ENCODE data around the gene PDE10A.

PDE10A gene

GRCh38 chr6:165697171-165697570, 34.1 kb upstream of the PDE10A start:
- Histone ChIP-seq H3K36me3 (ENCODE audit: control insufficient read depth in 2 of 2, insufficient read depth in 2 of 2, low read length in 2 of 2) (no peaks in the 10 kb centered on the region), H3K9ac (ENCODE audit: low read depth in 1 of 2, low read length in 2 of 2) (no peak overlapping the region)

GRCh38 chr6:165695722-165696515, 32.9 kb upstream of the PDE10A start:
- no peak overlapping the region for H3K27ac ChIP-seq (ENCODE audit: low read depth in 2 of 2, low read length in 2 of 2)
- no peak overlapping the region for H3K9ac ChIP-seq (ENCODE audit: low read depth in 1 of 2, low read length in 2 of 2)
- no peaks in the 10 kb centered on the region for H3K27me3 ChIP-seq (ENCODE audit: control insufficient read depth in 2 of 2, insufficient read depth in 2 of 2, low read length in 2 of 2)
- H3K36me3 ChIP-seq (ENCODE audit: control insufficient read depth in 2 of 2, insufficient read depth in 2 of 2, low read length in 2 of 2) = no peaks in the 10 kb centered on the region
- no peaks in the 10 kb centered on the region for H3K4me1 ChIP-seq (ENCODE audit: control insufficient read depth in 2 of 2, insufficient read depth in 2 of 2, low read length in 2 of 2)
- no peaks in the 10 kb centered on the region for H3K9me3 ChIP-seq (ENCODE audit: control insufficient read depth in 2 of 2, low read length in 2 of 2)
- no peak overlapping the region for H3K4me3 ChIP-seq (ENCODE audit: low read length in 2 of 2)

More at GRCh38 chr6:165697171-165697570, 34.1 kb upstream of the PDE10A start:
- Histone ChIP-seq H3K27me3 (ENCODE audit: control insufficient read depth in 2 of 2, insufficient read depth in 2 of 2, low read length in 2 of 2) (no peaks in the 10 kb centered on the region), H3K4me3 (ENCODE audit: low read length in 2 of 2) (no peak overlapping the region), H3K9me3 (ENCODE audit: control insufficient read depth in 2 of 2, low read length in 2 of 2) (no peaks in the 10 kb centered on the region), H3K27ac (ENCODE audit: low read depth in 2 of 2, low read length in 2 of 2) (no peak overlapping the region), H3K4me1 (ENCODE audit: control insufficient read depth in 2 of 2, insufficient read depth in 2 of 2, low read length in 2 of 2) (no peaks in the 10 kb centered on the region)

GRCh38 chr6:165694296-165694695, 31.3 kb upstream of the PDE10A start:
- H3K27ac ChIP-seq (ENCODE audit: low read depth in 2 of 2, low read length in 2 of 2) = no peak overlapping the region
- no peaks in the 10 kb centered on the region for H3K36me3 ChIP-seq (ENCODE audit: control insufficient read depth in 2 of 2, insufficient read depth in 2 of 2, low read length in 2 of 2)
- no peaks in the 10 kb centered on the region for H3K9me3 ChIP-seq (ENCODE audit: control insufficient read depth in 2 of 2, low read length in 2 of 2)
- no peak overlapping the region for H3K4me3 ChIP-seq (ENCODE audit: low read length in 2 of 2)
- H3K27me3 ChIP-seq (ENCODE audit: control insufficient read depth in 2 of 2, insufficient read depth in 2 of 2, low read length in 2 of 2) = no peaks in the 10 kb centered on the region
- H3K4me1 ChIP-seq (ENCODE audit: control insufficient read depth in 2 of 2, insufficient read depth in 2 of 2, low read length in 2 of 2) = no peaks in the 10 kb centered on the region
- no peak overlapping the region for H3K9ac ChIP-seq (ENCODE audit: low read depth in 1 of 2, low read length in 2 of 2)

DNA sequence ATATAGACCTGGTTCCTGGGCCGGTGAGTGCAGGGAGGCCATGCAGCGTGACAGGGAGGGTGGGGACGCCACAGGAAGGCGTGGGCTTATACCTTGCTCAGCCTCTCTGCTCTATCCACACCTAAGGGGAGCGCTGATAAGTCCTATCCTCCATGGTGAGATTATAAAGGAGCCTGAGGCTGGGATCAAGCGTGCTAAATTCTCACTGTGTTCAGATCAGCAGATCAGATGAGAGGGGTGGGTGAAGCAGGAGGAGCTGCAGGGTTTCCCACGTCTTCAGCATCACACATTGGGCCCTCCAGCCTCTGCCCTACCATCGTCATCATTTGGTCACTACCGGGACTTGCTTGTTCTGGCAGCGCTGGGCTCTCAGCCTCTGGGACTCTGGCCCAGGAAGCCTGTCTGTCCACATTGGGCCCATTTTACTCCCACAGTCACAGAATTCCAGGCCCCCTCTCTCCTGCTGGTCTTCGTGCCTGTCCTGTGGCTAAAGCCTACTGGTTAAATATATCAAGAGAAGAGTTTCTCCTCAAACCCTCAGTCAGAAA, 29.1 kb upstream of the PDE10A start:
- Histone ChIP-seq H3K9me3 (ENCODE audit: control insufficient read depth in 2 of 2, low read length in 2 of 2) (no peaks in the 10 kb centered on the region), H3K27me3 (ENCODE audit: control insufficient read depth in 2 of 2, insufficient read depth in 2 of 2, low read length in 2 of 2) (no peaks in the 10 kb centered on the region), H3K4me3 (ENCODE audit: low read length in 2 of 2) (no peak overlapping the region), H3K9ac (ENCODE audit: low read depth in 1 of 2, low read length in 2 of 2) (no peak overlapping the region), H3K4me1 (ENCODE audit: control insufficient read depth in 2 of 2, insufficient read depth in 2 of 2, low read length in 2 of 2) (no peaks in the 10 kb centered on the region), H3K27ac (ENCODE audit: low read depth in 2 of 2, low read length in 2 of 2) (no peak overlapping the region), H3K36me3 (ENCODE audit: control insufficient read depth in 2 of 2, insufficient read depth in 2 of 2, low read length in 2 of 2) (no peaks in the 10 kb centered on the region)

GRCh38 chr6:165689699-165690098, 26.7 kb upstream of the PDE10A start:
- no peaks in the 10 kb centered on the region for H3K27me3 ChIP-seq (ENCODE audit: control insufficient read depth in 2 of 2, insufficient read depth in 2 of 2, low read length in 2 of 2)
- no peaks in the 10 kb centered on the region for H3K4me1 ChIP-seq (ENCODE audit: control insufficient read depth in 2 of 2, insufficient read depth in 2 of 2, low read length in 2 of 2)
- no peaks in the 10 kb centered on the region for H3K9me3 ChIP-seq (ENCODE audit: control insufficient read depth in 2 of 2, low read length in 2 of 2)
- no peak overlapping the region for H3K9ac ChIP-seq (ENCODE audit: low read depth in 1 of 2, low read length in 2 of 2)
- no peak overlapping the region for H3K4me3 ChIP-seq (ENCODE audit: low read length in 2 of 2)
- H3K27ac ChIP-seq (ENCODE audit: low read depth in 2 of 2, low read length in 2 of 2) = no peak overlapping the region
- no peaks in the 10 kb centered on the region for H3K36me3 ChIP-seq (ENCODE audit: control insufficient read depth in 2 of 2, insufficient read depth in 2 of 2, low read length in 2 of 2)

GRCh38 chr6:165686596-165687365, 23.7 kb upstream of the PDE10A start:
- no peaks in the 10 kb centered on the region for H3K9me3 ChIP-seq (ENCODE audit: control insufficient read depth in 2 of 2, low read length in 2 of 2)
- no peak overlapping the region for H3K27ac ChIP-seq (ENCODE audit: low read depth in 2 of 2, low read length in 2 of 2)
- H3K4me1 ChIP-seq (ENCODE audit: control insufficient read depth in 2 of 2, insufficient read depth in 2 of 2, low read length in 2 of 2) = no peaks in the 10 kb centered on the region
- H3K9ac ChIP-seq (ENCODE audit: low read depth in 1 of 2, low read length in 2 of 2) = no peak overlapping the region
- H3K4me3 ChIP-seq (ENCODE audit: low read length in 2 of 2) = no peak overlapping the region
- H3K36me3 ChIP-seq (ENCODE audit: control insufficient read depth in 2 of 2, insufficient read depth in 2 of 2, low read length in 2 of 2) = no peaks in the 10 kb centered on the region
- H3K27me3 ChIP-seq (ENCODE audit: control insufficient read depth in 2 of 2, insufficient read depth in 2 of 2, low read length in 2 of 2) = no peaks in the 10 kb centered on the region

GRCh38 chr6:165685302-165685701, 22.3 kb upstream of the PDE10A start:
- Histone ChIP-seq H3K4me3 (ENCODE audit: low read length in 2 of 2) (no peak overlapping the region), H3K27me3 (ENCODE audit: control insufficient read depth in 2 of 2, insufficient read depth in 2 of 2, low read length in 2 of 2) (no peaks in the 10 kb centered on the region), H3K4me1 (ENCODE audit: control insufficient read depth in 2 of 2, insufficient read depth in 2 of 2, low read length in 2 of 2) (no peaks in the 10 kb centered on the region), H3K36me3 (ENCODE audit: control insufficient read depth in 2 of 2, insufficient read depth in 2 of 2, low read length in 2 of 2) (no peaks in the 10 kb centered on the region), H3K9ac (ENCODE audit: low read depth in 1 of 2, low read length in 2 of 2) (no peak overlapping the region), H3K27ac (ENCODE audit: low read depth in 2 of 2, low read length in 2 of 2) (no peak overlapping the region), H3K9me3 (ENCODE audit: control insufficient read depth in 2 of 2, low read length in 2 of 2) (no peaks in the 10 kb centered on the region)

- Histone ChIP-seq H3K9ac (ENCODE audit: low read depth in 1 of 2, low read length in 2 of 2) (no peak overlapping the region), H3K4me1 (ENCODE audit: control insufficient read depth in 2 of 2, insufficient read depth in 2 of 2, low read length in 2 of 2) (no peaks in the 10 kb centered on the region), H3K27ac (ENCODE audit: low read depth in 2 of 2, low read length in 2 of 2) (no peak overlapping the region), H3K36me3 (ENCODE audit: control insufficient read depth in 2 of 2, insufficient read depth in 2 of 2, low read length in 2 of 2) (no peaks in the 10 kb centered on the region), H3K4me3 (ENCODE audit: low read length in 2 of 2) (no peak overlapping the region), H3K9me3 (ENCODE audit: control insufficient read depth in 2 of 2, low read length in 2 of 2) (no peaks in the 10 kb centered on the region), H3K27me3 (ENCODE audit: control insufficient read depth in 2 of 2, insufficient read depth in 2 of 2, low read length in 2 of 2) (no peaks in the 10 kb centered on the region)
These were observed 21.3 kb upstream of the PDE10A start for GRCh38 chr6:165684333-165684732.

GRCh38 chr6:165680975-165681374, 17.9 kb upstream of the PDE10A start:
- Histone ChIP-seq H3K27ac (ENCODE audit: low read depth in 2 of 2, low read length in 2 of 2) (no peak overlapping the region), H3K27me3 (ENCODE audit: control insufficient read depth in 2 of 2, insufficient read depth in 2 of 2, low read length in 2 of 2) (no peaks in the 10 kb centered on the region), H3K9ac (ENCODE audit: low read depth in 1 of 2, low read length in 2 of 2) (no peak overlapping the region), H3K4me1 (ENCODE audit: control insufficient read depth in 2 of 2, insufficient read depth in 2 of 2, low read length in 2 of 2) (no peaks in the 10 kb centered on the region), H3K36me3 (ENCODE audit: control insufficient read depth in 2 of 2, insufficient read depth in 2 of 2, low read length in 2 of 2) (no peaks in the 10 kb centered on the region), H3K9me3 (ENCODE audit: control insufficient read depth in 2 of 2, low read length in 2 of 2) (no peaks in the 10 kb centered on the region), H3K4me3 (ENCODE audit: low read length in 2 of 2) (no peak overlapping the region)

GRCh38 chr6:165679326-165679725, 16.3 kb upstream of the PDE10A start:
- H3K27ac ChIP-seq (ENCODE audit: low read depth in 2 of 2, low read length in 2 of 2) = no peak overlapping the region

More at GRCh38 chr6:165679326-165679725, 16.3 kb upstream of the PDE10A start:
- Histone ChIP-seq H3K9ac (ENCODE audit: low read depth in 1 of 2, low read length in 2 of 2) (no peak overlapping the region), H3K4me3 (ENCODE audit: low read length in 2 of 2) (no peak overlapping the region), H3K27me3 (ENCODE audit: control insufficient read depth in 2 of 2, insufficient read depth in 2 of 2, low read length in 2 of 2) (no peaks in the 10 kb centered on the region), H3K36me3 (ENCODE audit: control insufficient read depth in 2 of 2, insufficient read depth in 2 of 2, low read length in 2 of 2) (no peaks in the 10 kb centered on the region), H3K4me1 (ENCODE audit: control insufficient read depth in 2 of 2, insufficient read depth in 2 of 2, low read length in 2 of 2) (no peaks in the 10 kb centered on the region), H3K9me3 (ENCODE audit: control insufficient read depth in 2 of 2, low read length in 2 of 2) (no peaks in the 10 kb centered on the region)

Data from mucosa of rectum (tissue), 2 donors.